GM19324 (cell line): Measurements from ENCODE around the gene GBP1.
A peak's percentile ranks its signal among the peaks of the same experiment; 100 is the strongest.
"Not testable (repeated sequence)": the region's sequence is repeated elsewhere in the genome, so short reads cannot be mapped to it uniquely, and the experiment has no call there.

Experiments
- ATAC-seq: cut with Tn5 transposase; IDR thresholded peaks from one replicate; pipeline ENCODE4 v1.9.1; 2021; ENCODE audit warnings: mild to moderate bottlenecking, moderate library complexity; ENCODE audit not compliant: unreplicated experiment, low FRiP score

GBP1 gene

GRCh38 chr1:89051955-89052312 is 13.1 kb downstream of the GBP1 start:
- ATAC-seq: no peak

- no peak for ATAC-seq
Measured at GRCh38 chr1:89051300-89051954, 13.6 kb downstream of the GBP1 start.

DNA sequence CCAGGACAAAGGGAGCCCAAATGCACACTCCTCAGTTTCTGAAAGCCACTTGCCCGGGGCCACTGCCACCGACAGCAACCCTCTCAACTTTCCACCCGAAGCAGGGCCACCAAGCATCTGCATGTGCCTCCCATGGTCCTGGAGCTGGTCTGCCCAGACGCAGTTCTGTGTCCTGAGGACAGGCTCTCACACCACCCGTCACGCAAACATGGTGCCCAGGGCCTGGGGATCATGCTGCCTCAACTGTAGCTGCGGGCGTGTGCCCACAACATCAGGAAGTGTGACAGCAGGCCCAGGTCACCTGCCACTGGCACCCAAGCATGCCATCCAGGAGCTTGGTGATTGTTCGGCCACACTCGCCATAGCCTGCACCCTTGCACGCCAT is 14.4 kb downstream of the GBP1 start:
- no peak for ATAC-seq

- not testable (repeated sequence) for ATAC-seq
Measured at GRCh38 chr1:89049901-89050648, 14.9 kb downstream of the GBP1 start.

- ATAC-seq: not testable (repeated sequence)
Measured at GRCh38 chr1:89049187-89049586, 15.8 kb downstream of the GBP1 start.

DNA sequence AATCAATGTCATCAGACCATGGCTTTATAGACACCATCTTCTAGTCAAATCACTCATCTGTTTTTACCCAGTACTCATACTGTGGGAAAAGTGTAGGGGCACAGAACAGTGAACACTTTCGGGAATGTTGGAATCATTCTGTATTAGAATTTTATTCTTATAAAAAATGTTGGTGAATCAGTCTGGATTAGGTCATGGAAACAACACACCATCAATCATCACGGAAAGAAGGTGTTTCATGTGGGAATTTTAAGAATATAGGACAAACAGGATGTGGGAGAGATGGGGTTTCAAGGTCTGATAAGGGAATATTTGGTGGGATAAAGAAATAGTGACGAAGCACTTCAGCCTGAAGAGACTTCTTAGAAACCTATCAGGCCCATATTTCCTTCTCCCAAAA is 17.3 kb downstream of the GBP1 start:
- no peak for ATAC-seq

DNA sequence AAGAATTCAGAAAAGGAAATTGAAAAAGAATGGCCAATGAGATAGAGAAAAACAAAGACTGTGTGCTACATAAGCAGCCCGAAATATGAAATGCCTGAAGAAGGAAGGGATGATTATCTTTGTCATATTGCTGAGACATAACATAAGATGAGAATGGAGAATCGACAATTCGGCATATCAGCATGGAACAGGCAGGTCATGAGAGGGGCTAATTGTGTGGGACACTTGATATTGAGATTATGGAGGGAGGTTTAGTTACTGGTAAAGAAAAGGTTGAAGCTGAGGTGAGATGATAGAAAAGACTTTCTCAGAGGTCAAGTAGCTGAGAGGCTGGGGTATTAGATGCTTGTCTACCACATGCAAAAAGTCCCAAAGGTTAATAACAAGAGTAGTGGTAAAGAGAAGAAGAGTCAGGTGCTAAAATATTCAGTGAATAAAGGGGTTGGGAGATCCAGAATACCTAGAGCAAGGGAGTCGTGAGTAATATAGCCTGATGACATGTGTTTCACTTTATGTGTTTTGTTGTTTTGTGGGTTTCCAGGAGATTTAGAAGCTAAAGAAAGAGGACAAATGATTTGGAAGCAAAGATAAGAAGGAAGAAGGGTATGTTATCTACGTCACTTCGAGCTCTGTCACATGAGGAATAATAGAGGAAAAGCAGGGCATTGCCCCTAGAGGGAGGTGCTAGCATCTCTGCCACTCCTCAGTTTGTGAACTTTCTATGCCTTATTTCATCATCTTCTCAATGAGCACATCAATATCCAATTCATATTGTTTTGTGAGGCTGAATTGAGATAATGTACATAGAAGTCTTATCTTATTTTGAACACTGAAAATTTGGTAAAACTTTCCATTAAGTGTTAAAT is 18.5 kb downstream of the GBP1 start:
- not testable (repeated sequence) for ATAC-seq

- no peak for ATAC-seq
Measured at GRCh38 chr1:89044970-89045721, 19.9 kb downstream of the GBP1 start.

DNA sequence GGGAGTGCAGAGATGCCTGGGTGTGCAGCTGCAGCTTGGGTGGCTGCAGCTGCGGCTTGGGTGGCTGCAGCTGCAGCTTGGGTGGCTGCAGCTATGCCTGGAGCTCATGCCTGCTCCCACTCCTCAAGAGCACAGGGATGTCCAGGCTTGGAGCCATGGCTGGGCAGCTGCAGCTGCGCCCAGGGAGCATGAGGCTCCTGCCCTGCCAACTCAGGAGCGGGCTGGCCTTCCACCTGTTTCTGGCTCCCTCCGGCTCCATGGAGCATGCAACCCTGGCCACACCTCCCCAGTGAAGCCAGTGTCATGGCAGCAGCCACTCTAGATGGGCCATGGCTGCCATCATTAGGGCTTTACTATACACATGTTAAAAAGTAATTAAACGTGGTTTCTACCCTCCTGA is 21.1 kb downstream of the GBP1 start:
- ATAC-seq: no peak

DNA sequence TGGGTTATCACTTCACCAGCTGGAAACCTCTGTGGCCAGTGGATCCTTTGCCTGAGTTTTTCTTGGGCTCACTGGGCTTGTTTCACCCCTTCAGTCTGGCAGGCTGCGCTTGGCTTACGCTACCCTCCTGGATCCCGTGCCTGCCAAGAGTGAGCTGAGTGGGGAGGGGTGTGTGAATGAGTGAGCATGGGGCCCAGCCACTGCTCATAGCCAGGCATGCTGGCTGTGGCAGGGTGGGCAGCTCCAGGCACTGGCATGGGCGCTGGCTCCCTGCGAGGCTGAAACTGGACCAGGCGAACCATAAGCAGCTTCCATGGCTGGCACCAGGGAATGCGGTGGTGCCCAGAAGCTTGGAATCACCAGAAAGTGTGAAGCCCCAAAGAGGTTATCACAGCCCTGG is 22.5 kb downstream of the GBP1 start:
- ATAC-seq: no peak

- no peak for ATAC-seq
Measured at GRCh38 chr1:89041721-89042120, 23.3 kb downstream of the GBP1 start.

DNA sequence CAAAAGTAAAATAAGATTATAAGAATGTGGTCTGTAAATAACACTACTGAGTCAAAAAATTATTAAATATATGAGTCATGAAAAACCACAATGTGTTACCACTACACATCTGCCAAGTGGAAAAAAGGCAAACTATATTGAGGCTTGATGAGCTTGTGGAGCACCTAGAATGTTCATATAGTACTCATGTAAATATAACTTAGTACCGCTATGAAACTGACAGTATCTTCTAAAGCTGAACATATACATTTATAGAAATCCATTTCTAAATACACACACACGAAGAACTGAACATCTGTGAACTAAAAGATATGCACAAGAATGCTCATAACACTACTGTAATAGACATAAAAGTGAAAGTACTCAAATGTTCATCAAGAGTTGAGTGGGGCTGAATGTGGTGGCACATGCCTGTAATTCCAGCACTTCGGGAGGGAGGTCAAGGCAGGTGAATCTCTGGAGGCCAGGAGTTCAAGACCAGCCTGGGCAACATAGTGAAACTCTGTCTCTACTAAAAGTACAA is 23.8 kb downstream of the GBP1 start:
- ATAC-seq: no peak

- ATAC-seq: no peak
Measured at GRCh38 chr1:89040315-89040626, 24.7 kb downstream of the GBP1 start.

DNA sequence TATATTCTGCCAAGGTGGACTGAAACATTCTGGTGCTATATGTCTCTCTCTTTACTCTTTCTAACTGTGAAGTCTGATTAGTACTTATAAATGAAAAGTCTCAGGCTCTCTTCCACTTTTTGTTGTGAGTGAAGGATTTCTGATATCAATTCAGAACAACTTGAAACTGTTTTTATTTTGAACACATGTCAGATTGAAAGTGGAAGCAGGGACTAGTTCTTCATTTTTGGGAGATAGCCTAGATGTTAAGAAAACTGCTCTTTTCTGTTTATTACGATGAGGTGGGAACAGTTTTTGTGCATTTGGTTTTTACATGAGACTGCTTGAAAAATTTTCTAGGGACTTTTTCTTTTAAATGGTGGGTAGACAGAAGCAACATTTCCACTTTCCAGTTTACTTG is 27.8 kb downstream of the GBP1 start:
- ATAC-seq: no peak

DNA sequence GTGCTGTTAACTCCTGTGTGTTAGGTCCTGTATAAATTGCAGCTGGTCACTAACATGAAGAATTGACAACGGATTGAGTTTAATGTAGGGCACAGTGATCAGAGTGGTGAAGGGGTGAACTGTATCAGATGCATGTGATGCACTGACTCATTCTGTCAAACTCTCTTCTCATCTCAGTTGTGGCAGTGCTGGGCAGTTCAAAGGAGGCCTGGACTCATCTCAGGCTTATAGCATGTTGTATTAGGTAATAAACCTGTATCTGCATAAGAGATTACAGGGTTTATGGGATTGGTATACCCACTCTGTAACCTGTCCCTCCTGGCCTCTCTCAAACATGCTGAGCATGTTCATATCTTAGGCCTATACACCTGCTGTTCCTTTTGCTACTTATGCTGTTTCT is 29.9 kb downstream of the GBP1 start:
- no peak for ATAC-seq

GRCh38 chr1:89034004-89034403 is 31.0 kb downstream of the GBP1 start:
- ATAC-seq: not testable (repeated sequence)

- not testable (repeated sequence) for ATAC-seq
Measured at GRCh38 chr1:89029051-89029450, 36.0 kb downstream of the GBP1 start.

DNA sequence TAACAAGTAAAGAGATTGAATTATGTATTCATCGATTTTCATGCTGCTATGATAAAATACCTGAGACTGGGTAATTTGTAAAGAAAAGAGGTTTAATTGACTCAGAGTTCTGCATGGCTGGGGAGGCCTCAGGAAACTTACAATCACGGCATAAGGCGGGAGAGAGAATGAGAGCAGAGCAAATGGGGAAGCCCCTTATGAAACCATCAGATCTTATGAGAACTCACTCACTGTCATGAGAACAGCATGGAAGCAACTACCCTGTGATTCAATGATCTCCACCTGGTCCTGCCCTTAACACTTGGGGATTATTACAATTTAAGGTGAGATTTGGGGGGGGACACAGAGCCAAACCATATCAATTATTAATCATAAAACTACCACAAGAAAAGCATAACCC is 39.1 kb downstream of the GBP1 start:
- ATAC-seq: no peak

GRCh38 chr1:89023026-89023425 is 42.0 kb downstream of the GBP1 start:
- no peak for ATAC-seq

DNA sequence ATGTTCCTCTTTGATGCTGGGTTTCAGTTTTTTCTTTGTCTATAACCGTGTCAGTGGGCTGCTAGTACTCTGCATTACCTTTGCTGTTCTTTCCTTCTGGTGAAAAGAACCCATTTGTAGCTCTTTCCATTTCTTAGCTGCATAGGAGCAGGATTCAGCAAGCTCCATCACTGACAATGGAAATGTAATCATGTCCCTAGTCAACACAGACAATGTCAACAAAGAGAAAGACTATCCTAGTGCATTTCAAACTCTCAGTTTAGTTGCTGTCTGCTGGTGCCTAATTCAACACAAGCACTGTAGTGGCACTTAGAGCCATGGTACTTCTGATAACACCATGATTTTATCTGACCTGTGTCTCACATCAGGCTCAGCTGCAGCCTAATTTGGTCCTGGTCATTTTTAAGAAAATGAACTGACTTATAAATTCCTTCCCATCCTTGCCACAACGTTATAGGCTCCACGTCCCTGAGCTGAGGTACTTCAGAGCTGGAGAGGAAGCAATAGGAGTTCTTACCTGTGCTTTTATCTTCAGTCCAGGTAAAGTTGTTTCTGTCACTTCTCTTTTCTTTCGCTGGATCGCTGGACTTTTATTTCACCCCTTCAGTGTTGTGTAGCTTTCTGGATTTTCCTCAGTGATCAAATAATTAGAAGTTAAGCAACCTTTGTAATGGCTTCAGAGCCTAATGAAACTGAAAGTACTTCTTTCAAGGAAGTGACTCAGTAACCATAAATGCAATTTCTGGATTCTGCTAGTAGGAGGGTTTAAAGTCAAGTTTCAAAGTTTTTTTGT is 42.6 kb downstream of the GBP1 start, which contains the start of gene GBP3:
GBP3 (minus strand) TSS at position 700 of the 793 bp plus-strand sequence. CDS start 2,145 bp downstream, outside the sequence.
- peak; percentile 57 for ATAC-seq
